Smooth muscle cell (in vitro differentiated cells): ENCODE measurements around the gene XIAP. TPM values are rescaled to one million over a fixed set of nuclear protein-coding genes. Genes with fewer than 3 reads are reported as not detected.

Experiments
- DNase-seq: peaks from one replicate; lab custom pipeline; 2025; ENCODE audit not compliant: unreplicated experiment; lab: John Stamatoyannopoulos, UW
- H2AFZ ChIP-seq: fragments of 200-600 bp; sonication (generic); 2 replicates; pipeline ENCODE4 v1.6.0; 2016; ENCODE audit warnings: antibody characterized with exemption, low read depth, mild to moderate bottlenecking
- H3F3A ChIP-seq: fragments of 200-600 bp; sonication (generic); 2 replicates; pipeline ENCODE4 v1.6.0; 2017; ENCODE audit warnings: antibody characterized with exemption, low read depth
- H3K27ac ChIP-seq: fragments of 200-600 bp; sonication (generic); 2 replicates; pipeline ENCODE4 v1.5.1; 2016; ENCODE audit warnings: low read depth, mild to moderate bottlenecking
- H3K27me3 ChIP-seq: fragments of 200-600 bp; sonication (generic); 2 replicates; pipeline ENCODE4 v1.6.1; 2016; ENCODE audit warnings: low read depth, mild to moderate bottlenecking
- H3K36me3 ChIP-seq: fragments of 200-600 bp; sonication (generic); 2 replicates; pipeline ENCODE4 v1.5.1; 2016; ENCODE audit warnings: low read depth
- H3K4me1 ChIP-seq: fragments of 200-600 bp; sonication (generic); 2 replicates; pipeline ENCODE4 v1.5.1; 2016; ENCODE audit warnings: low read depth
- H3K4me2 ChIP-seq: fragments of 200-600 bp; sonication (generic); 2 replicates; pipeline ENCODE4 v1.6.0; 2016; ENCODE audit warnings: mild to moderate bottlenecking
- H3K4me3 ChIP-seq: fragments of 200-600 bp; sonication (generic); 2 replicates; pipeline ENCODE4 v1.5.1; 2016; ENCODE audit warnings: mild to moderate bottlenecking
- H3K79me2 ChIP-seq: fragments of 200-600 bp; sonication (generic); 2 replicates; pipeline ENCODE4 v1.6.0; 2016; ENCODE audit warnings: low read depth, mild to moderate bottlenecking
- H3K9ac ChIP-seq: fragments of 200-600 bp; sonication (generic); 2 replicates; pipeline ENCODE4 v1.6.0; 2016; ENCODE audit warnings: low read depth
- H3K9me3 ChIP-seq: fragments of 200-600 bp; sonication (generic); replicated peaks from 2 replicates; pipeline ENCODE4 v1.5.1; 2016; ENCODE audit warnings: low read depth
- H4K20me1 ChIP-seq: fragments of 200-600 bp; sonication (generic); 2 replicates; pipeline ENCODE4 v1.6.0; 2016; ENCODE audit warnings: low read depth
- WGBS: methylation state at CpG from one replicate; pipeline ENCODE4 v1.1.7; 2016; ENCODE audit warnings: low lambda C conversion rate; 5-methylcytosine and 5-hydroxymethylcytosine counted together
- polyA plus RNA-seq: library from polyadenylated mRNA; unstranded; fragments of >200 nt; fragmentation: Nextera tagmentation; extraction: Ambion mirVana; gene quantifications from 2 replicates; pipeline ENCODE4 v1.2.1, GENCODE V29; 2016
- total RNA-seq: library from RNA; depleted of rRNA; stranded (reverse); fragments of >200 nt; gene quantifications from 2 replicates; pipeline ENCODE4 v1.2.3, GENCODE V29; 2014
- TF ChIP-seq, protein P1 (sequence below): fragments of 200-600 bp; sonication (generic); IDR thresholded peaks from 2 replicates; pipeline ENCODE4 v1.5.1; 2017; ENCODE audit warnings: borderline replicate concordance, mild to moderate bottlenecking, antibody characterized with exemption; ENCODE audit not compliant: insufficient read depth, poor library complexity, severe bottlenecking

The XIAP gene
- total and polyA plus RNA-seq, 2 experiments from 2014 or later, result 8.5 to 24.5 TPM

DNA sequence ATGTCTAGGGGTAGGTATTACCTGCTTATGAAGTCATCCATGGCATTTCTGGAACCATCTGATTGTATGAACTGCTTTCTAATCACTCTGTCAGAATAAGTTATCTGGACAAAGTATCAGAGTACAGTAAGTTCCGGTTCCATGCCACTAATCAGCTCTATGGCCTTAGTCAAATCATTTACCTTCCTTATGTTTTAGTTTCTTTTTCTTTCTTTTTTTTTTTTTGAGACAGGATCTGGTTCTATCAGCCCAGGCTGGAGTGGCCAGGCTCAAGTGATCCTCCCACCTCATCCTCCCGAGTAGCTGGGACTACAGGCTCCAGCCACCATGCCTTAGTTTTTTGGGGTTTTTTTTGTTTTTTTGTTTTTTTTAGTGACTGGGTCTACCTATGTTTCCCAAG lies 11.5 kb downstream of the XIAP start:
- no peak overlapping the region for H3K27ac ChIP-seq
- no peaks in the 10 kb centered on the region for H3K36me3 ChIP-seq
- TF ChIP-seq, protein P1, sequence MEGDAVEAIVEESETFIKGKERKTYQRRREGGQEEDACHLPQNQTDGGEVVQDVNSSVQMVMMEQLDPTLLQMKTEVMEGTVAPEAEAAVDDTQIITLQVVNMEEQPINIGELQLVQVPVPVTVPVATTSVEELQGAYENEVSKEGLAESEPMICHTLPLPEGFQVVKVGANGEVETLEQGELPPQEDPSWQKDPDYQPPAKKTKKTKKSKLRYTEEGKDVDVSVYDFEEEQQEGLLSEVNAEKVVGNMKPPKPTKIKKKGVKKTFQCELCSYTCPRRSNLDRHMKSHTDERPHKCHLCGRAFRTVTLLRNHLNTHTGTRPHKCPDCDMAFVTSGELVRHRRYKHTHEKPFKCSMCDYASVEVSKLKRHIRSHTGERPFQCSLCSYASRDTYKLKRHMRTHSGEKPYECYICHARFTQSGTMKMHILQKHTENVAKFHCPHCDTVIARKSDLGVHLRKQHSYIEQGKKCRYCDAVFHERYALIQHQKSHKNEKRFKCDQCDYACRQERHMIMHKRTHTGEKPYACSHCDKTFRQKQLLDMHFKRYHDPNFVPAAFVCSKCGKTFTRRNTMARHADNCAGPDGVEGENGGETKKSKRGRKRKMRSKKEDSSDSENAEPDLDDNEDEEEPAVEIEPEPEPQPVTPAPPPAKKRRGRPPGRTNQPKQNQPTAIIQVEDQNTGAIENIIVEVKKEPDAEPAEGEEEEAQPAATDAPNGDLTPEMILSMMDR, result no peak
- H3F3A ChIP-seq, result no peaks in the 10 kb centered on the region
- DNase-seq, result no peak
- H2AFZ ChIP-seq, result no peak overlapping the region
- no peaks in the 10 kb centered on the region for H3K4me1 ChIP-seq
- H3K9me3 ChIP-seq, result no peaks in the 10 kb centered on the region
- WGBS, result 82% methylated on average over 2 of the region's 2 CpGs
- no peak overlapping the region for H3K4me3 ChIP-seq
- no peak overlapping the region for H3K4me2 ChIP-seq
- H3K9ac ChIP-seq, result no peak overlapping the region
- H4K20me1 ChIP-seq, result peaks cover 80% of the 10 kb centered on the region
- H3K27me3 ChIP-seq, result no peaks in the 10 kb centered on the region
- peaks cover 82% of the 10 kb centered on the region for H3K79me2 ChIP-seq

DNA sequence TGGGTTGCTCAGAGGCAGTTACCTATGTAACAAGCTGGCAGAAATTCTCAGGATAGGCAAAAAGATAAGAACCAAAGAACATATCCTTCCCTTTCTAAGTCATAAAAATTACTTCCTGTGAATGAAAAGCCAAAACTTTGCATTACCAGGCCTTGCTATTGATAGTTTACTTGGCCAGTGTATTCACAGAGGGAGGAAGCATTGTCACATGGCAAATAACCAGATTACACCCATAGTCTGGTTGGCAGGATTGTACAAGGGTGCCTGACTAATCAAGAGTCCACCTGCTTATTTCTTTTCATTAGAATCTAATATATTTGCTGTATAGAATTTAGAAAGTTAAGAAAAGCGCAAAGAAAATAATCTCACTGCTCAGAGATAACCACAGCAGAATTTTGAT lies 14.1 kb downstream of the XIAP start:
- Histone ChIP-seq H3K27ac (no peak overlapping the region), H3K4me3 (no peak overlapping the region), H2AFZ (no peak overlapping the region), H3K79me2 (peaks cover 78% of the 10 kb centered on the region), H3K36me3 (no peaks in the 10 kb centered on the region), H3K27me3 (no peaks in the 10 kb centered on the region), H3F3A (no peaks in the 10 kb centered on the region), H3K4me1 (no peaks in the 10 kb centered on the region), H4K20me1 (peaks cover 82% of the 10 kb centered on the region), H3K9ac (no peak overlapping the region), H3K9me3 (no peaks in the 10 kb centered on the region), H3K4me2 (no peak overlapping the region)
- WGBS, result 96% methylated on average over 1 of the region's 1 CpG
- DNase-seq, result no peak
- TF ChIP-seq, protein P1, result no peak

DNA sequence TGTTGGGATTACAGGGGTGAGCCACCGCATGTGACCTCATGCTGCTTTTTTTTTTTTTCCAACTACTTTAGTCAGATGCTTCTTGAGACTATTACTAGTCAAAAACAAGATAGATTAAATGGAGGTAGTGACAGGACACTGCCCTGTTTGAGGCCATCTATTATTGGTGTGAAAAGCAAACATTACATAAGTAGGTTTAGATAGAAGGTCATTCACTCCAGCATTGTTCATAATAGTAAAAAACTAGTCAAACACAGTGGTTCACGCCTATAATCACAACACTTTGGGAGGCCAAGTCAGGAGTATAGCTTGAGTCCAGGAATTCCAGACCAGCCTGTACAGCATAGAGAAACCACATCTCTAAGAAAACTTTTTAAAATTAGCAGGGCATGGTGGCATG lies 16.3 kb downstream of the XIAP start:
- no peaks in the 10 kb centered on the region for H3K9me3 ChIP-seq
- no peaks in the 10 kb centered on the region for H3K27me3 ChIP-seq
- H3K36me3 ChIP-seq, result no peaks in the 10 kb centered on the region
- TF ChIP-seq, protein P1, result no peak
- H3K4me2 ChIP-seq, result no peak overlapping the region
- DNase-seq, result no peak
- no peak overlapping the region for H3K4me3 ChIP-seq
- H2AFZ ChIP-seq, result no peak overlapping the region
- peaks cover 85% of the 10 kb centered on the region for H4K20me1 ChIP-seq
- WGBS, result 79% methylated on average over 2 of the region's 2 CpGs
- peaks cover 68% of the 10 kb centered on the region for H3K79me2 ChIP-seq
- H3F3A ChIP-seq, result no peaks in the 10 kb centered on the region
- H3K9ac ChIP-seq, result no peak overlapping the region
- H3K27ac ChIP-seq, result no peak overlapping the region
- no peaks in the 10 kb centered on the region for H3K4me1 ChIP-seq

DNA sequence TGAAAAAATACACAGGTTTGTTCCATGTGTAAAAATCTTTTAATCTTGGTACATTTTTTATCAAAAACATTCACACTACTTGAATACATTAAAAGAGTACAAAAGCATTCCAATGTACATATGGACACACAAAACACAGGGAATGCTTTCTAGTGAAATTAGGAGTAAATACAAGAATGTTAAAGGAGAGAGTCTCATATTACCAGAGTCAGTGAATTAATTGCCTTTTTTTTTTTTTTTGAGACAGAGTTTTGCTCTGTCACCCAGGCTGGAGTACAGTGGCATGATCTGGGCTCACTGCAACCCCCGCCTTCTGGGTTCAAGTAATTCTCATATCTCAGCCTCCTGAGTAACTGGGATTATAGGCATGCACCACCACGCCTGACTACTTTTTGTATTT lies 17.0 kb downstream of the XIAP start:
- TF ChIP-seq, protein P1, result no peak
- 53% methylated on average over 2 of the region's 2 CpGs for WGBS
- Histone ChIP-seq H3F3A (no peaks in the 10 kb centered on the region), H3K36me3 (no peaks in the 10 kb centered on the region), H3K9me3 (no peaks in the 10 kb centered on the region), H3K27me3 (no peaks in the 10 kb centered on the region), H3K27ac (no peak overlapping the region), H3K79me2 (peaks cover 66% of the 10 kb centered on the region), H3K9ac (no peak overlapping the region), H3K4me3 (no peak overlapping the region), H3K4me1 (no peaks in the 10 kb centered on the region), H2AFZ (no peak overlapping the region), H4K20me1 (peaks cover 84% of the 10 kb centered on the region), H3K4me2 (no peak overlapping the region)
- DNase-seq, result no peak
